ENCODE results near the gene PTEN.

Gene PTEN

DNA sequence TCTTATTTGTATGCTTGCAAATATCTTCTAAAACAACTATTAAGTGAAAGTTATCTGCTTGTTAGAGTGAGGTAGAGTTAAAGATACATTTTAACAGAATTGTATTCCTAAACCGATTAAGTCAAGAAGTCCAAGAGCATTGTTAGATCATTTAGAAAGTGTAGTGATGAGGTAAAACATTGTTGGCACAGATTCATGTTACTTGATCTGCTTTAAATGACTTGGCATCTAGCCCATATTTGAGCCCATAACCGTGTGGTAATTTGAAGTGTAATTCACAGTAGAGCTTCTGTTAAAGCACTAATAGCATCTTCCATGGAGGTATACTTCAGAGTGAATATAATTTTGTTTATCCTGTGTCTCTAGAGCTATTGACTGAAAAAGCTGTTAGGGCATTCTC lies 62.1 kb downstream of the PTEN start:
- DNase-seq: peak; percentile 85

- no peak for DNase-seq
Observed at GRCh38 chr10:87927091-87927490, 63.7 kb downstream of the PTEN start.

DNA sequence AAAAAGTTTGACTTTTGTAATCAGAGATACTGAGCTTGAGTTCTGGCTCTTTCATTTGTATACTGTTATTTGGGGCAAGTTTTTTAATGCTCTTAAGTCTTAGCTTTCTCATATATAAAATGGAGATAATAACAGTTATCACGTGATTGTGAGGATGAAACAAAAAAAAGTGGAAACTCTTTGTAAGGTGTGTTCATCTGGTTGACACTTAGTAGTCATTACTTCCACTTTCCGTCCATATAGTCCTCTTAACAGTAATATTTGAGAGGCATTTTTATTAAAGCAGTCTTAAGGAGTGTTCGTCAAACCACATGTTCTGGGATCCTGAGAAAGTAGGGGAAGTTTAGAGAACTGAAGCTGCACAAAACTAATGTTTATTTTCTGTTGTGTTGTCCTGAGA lies 65.6 kb downstream of the PTEN start:
- DNase-seq: no peak

DNA sequence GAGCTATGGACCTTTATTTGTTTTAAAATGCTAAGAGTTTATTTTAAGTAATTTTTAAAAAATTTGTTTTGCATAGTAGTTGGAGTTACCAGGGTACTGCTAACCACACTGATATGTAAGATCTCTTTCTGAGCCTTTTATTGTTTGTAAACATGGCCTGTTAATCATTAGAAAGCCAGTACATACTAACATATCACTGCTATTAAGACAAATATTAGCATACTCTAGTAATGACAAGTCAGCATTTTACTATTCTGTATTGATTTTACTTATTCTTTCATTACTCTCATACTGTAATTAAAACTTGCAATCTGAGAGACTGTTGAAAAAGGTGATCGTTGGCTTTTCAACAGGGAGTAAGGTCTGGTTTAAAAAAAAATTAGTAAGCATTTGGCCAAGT lies 66.7 kb downstream of the PTEN start:
- DNase-seq: no peak

GRCh38 chr10:87930934-87931835 lies 67.8 kb downstream of the PTEN start:
- DNase-seq: no peak

- DNase-seq: no peak
Observed at GRCh38 chr10:87931836-87932230, 68.4 kb downstream of the PTEN start.

DNA sequence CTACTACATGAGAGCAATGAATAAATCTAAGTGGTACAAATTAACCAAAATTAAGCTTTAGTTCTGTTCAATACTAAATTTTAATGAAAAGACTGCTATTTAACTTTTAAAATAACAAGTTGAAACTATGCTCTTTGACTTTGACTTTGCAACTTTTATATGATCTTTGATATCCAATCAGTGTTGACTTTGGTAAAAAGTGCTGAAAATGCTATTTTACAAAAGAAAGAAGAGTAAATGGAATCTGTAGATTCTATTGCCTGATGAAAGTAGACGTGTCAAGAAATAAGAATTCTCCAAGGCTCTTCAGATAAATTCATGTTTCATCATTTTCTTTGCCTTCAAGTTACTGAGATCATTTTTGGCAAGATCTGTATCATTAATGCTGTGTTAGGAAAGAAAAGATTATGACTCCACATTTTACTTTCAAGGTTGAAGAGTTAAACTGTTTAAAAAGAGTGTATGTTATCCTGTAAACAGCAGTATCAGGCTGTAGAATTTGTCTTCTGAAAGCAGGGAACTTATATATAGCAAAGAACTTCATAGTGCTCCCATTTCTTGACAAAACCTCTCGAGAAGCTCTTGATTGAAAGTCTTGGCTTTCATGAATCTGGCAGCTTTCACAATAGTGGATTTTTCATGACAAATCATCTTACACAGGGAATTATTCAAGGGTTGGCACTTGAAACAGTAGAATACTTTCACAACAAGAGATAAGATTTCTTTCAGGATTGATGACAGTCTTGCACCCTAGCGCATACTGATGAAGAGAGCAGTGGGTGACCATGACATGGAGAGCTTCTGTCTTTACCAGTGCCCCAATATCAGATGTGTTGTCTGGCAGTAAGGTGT lies 72.1 kb downstream of the PTEN start:
- no peak for DNase-seq

- no peak for DNase-seq
Observed at GRCh38 chr10:87940210-87940609, 76.8 kb downstream of the PTEN start.

- DNase-seq: no peak
Observed at GRCh38 chr10:87942884-87943527, 79.6 kb downstream of the PTEN start.

GRCh38 chr10:87945984-87946383 lies 82.6 kb downstream of the PTEN start:
- DNase-seq: no peak

GRCh38 chr10:87952612-87953011 lies 89.2 kb downstream of the PTEN start:
- no peak for DNase-seq

- DNase-seq: no peak
Observed at GRCh38 chr10:87956055-87956454, 92.6 kb downstream of the PTEN start.

GRCh38 chr10:87957702-87958101 lies 94.3 kb downstream of the PTEN start:
- no peak for DNase-seq

- no peak for DNase-seq
Observed at GRCh38 chr10:87960230-87960629, 96.8 kb downstream of the PTEN start.

- no peak for DNase-seq
Observed at GRCh38 chr10:87961314-87961713, 97.9 kb downstream of the PTEN start.

DNA sequence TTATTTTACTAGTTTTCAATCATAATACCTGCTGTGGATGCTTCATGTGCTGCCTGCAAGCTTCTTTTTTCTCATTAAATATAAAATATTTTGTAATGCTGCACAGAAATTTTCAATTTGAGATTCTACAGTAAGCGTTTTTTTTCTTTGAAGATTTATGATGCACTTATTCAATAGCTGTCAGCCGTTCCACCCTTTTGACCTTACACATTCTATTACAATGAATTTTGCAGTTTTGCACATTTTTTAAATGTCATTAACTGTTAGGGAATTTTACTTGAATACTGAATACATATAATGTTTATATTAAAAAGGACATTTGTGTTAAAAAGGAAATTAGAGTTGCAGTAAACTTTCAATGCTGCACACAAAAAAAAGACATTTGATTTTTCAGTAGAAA lies 103.0 kb downstream of the PTEN start:
- no peak for DNase-seq

DNA sequence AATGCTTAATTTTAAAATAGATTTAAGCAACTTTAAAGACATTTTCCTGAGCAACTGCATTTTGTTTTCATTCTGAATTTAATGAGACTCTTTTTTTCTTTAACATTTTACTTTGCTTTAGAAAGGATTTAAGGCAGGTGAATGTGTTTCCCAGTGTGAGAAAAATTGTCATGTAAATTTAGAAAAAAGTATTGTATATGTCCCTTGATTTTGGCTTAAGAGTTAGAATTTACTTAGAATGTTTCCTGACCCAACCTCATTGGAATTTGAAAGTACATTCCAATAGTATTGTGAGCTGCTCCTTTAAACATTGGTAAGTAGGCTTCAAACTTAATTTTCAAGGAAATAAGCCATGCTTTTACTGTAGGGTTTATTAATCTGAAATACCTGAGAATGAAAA lies 110.2 kb downstream of the PTEN start:
- DNase-seq: no peak

DNA sequence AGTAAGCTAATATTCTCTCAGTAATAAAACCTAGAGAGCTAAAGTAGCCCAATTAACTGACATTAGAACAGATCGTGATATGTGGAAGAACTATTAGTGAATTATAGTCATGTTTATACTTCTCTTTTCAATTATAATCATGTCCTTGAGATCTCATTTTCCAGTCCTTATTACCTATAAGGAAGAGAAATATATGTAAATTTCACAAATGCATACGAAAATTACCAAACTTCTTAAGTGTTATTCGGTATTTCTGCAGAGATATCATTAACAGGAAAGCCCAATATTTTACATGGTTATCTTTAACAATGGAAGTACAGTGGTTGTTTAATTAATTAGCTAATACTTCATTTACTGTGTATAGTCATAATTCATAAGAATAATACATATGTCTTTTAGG lies 110.7 kb downstream of the PTEN start:
- DNase-seq: no peak

GRCh38 chr10:87974769-87975168 lies 111.3 kb downstream of the PTEN start:
- no peak for DNase-seq

GRCh38 chr10:87976101-87976743 lies 112.8 kb downstream of the PTEN start:
- DNase-seq: no peak

- DNase-seq: no peak
Observed at GRCh38 chr10:87978166-87978565, 114.7 kb downstream of the PTEN start.

DNA sequence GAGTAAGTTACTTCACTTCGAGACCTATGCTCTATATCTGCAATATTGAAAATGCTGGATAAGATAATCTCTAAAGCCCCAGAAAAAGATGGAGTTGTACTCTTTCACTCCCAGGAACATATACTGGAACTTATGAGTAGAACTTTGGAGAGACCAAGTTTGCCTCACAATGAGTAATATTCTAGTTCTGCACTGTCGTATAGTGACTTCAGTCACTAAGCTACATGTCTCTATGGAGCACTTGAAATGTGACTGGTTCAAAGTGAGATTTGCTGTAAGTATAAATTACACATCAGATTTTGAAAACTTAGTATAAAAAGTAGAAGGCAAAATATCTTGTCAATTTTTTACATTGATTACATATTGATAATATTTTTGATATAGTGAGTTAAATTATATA lies 116.4 kb downstream of the PTEN start:
- no peak for DNase-seq

DNA sequence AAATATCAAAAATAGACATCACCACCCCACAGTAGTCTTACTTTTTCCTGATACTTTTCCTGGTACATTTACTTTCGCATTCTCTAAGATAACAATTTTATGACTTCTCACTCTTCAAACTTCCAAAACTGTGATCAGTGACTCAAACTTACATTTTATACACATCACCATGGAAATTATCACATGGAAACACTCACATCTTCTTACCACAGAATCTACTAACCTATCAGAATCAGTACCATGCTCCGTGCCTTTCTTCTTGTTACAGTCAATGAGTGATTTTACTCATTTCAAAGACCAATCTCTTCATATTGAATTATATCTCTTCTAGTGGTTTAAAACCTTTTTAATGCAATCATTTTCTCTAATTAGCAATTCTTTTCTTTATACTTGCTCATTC lies 120.3 kb downstream of the PTEN start:
- DNase-seq: no peak

All from NCI-H1417 treated with DMSO at 0.1 percent for 48 hours (cell line).